Upper lobe of left lung (tissue), 6 donors: ENCODE results near the gene DGAT2L6. TPM values are rescaled to one million over a fixed set of nuclear protein-coding genes. Genes with fewer than 3 reads are reported as not detected.

ENCODE experiments used
- ATAC-seq, 2 donors: fragments of 200-7000 bp; cut with Tn5 transposase; one replicate each; pipeline ENCODE4 v1.9.1; 2022; ENCODE audit warnings: mild to moderate bottlenecking in 2 of 2, moderate library complexity in 2 of 2; ENCODE audit not compliant: low FRiP score in 2 of 2
- DNase-seq, 2 donors: peaks; one replicate each; pipeline ENCODE4 v3.0.0-alpha.2; 2019 to 2020
- H3K27ac ChIP-seq, 4 donors: fragments of 200-600 bp; sonication (generic); one replicate each; pipeline ENCODE4 v1.5.1; 2016 to 2019
- H3K27me3 ChIP-seq, 4 donors: fragments of 200-600 bp; sonication (generic); one replicate each; pipeline ENCODE4 v1.5.1; 2017 to 2019
- H3K36me3 ChIP-seq, 4 donors: fragments of 200-600 bp; sonication (generic); one replicate each; pipeline ENCODE4 v1.5.1; 2016 to 2019
- H3K4me1 ChIP-seq, 4 donors: fragments of 200-600 bp; sonication (generic); one replicate each; pipeline ENCODE4 v1.5.1; 2018 to 2019
- H3K4me3 ChIP-seq, 4 donors: fragments of 200-600 bp; sonication (generic); one replicate each; pipeline ENCODE4 v1.5.1; 2017 to 2019; ENCODE audit warnings: mild to moderate bottlenecking in 2 of 4, moderate library complexity in 1 of 4
- H3K9me3 ChIP-seq, 4 donors: fragments of 200-600 bp; sonication (generic); one replicate each; pipeline ENCODE4 v1.5.1; 2018 to 2019
- EP300 ChIP-seq, 4 donors: sonication (generic); formaldehyde crosslinking; IDR thresholded peaks; one replicate each; pipeline ENCODE4 v1.5.1; 2017; ENCODE audit warnings: antibody characterized with exemption in 4 of 4, control low read depth in 2 of 4
- POLR2A ChIP-seq, 4 donors: fragments of 450-650 bp; IDR thresholded peaks; one replicate each; pipeline ENCODE4 v1.5.1; 2016 to 2017; ENCODE audit warnings: antibody characterized with exemption in 4 of 4, mild to moderate bottlenecking in 2 of 4
- POLR2AphosphoS5 ChIP-seq, 2 donors: sonication (generic); formaldehyde crosslinking; IDR thresholded peaks; one replicate each; pipeline ENCODE4 v1.5.1; 2017; ENCODE audit warnings: antibody characterized with exemption in 2 of 2
- WGBS, 2 donors: methylation state at CpG; one replicate each; pipeline ENCODE4 v1.1.5; 2017 to 2018; 5-methylcytosine and 5-hydroxymethylcytosine counted together
- small RNA-seq, 4 donors: library from RNA; depleted of rRNA; stranded (forward); fragments of <200 nt; gene quantifications; one replicate each; pipeline ENCODE3, GENCODE V24; 2016
- total RNA-seq, 6 donors: library from RNA; depleted of rRNA in 4 of 6; stranded (reverse); fragments of >200 nt in 4 of 6; gene quantifications; one replicate each; pipeline versions ENCODE4 v1.1.0 to v1.2.1, GENCODE V29; 2016 to 2021
- TF ChIP-seq, protein P1 (sequence below), 6 experiments: fragments of 450-650 bp in 4 of 6; fragments of 200-600 bp in 2 of 6; sonication (generic) in 2 of 6; IDR thresholded peaks; one replicate each; pipeline ENCODE4 v1.5.1; 2016 to 2019; ENCODE audit warnings: antibody characterized with exemption in 6 of 6
- donor health status: DM: no; HTN: no; CAD: no; lungs with moderate emphysema.
- donor health status: DM: no; HTN: yes; CAD: no; lungs with severe emphysema.

Gene DGAT2L6
- total RNA-seq, 6 donors from 2014 or later = not detected

DNA sequence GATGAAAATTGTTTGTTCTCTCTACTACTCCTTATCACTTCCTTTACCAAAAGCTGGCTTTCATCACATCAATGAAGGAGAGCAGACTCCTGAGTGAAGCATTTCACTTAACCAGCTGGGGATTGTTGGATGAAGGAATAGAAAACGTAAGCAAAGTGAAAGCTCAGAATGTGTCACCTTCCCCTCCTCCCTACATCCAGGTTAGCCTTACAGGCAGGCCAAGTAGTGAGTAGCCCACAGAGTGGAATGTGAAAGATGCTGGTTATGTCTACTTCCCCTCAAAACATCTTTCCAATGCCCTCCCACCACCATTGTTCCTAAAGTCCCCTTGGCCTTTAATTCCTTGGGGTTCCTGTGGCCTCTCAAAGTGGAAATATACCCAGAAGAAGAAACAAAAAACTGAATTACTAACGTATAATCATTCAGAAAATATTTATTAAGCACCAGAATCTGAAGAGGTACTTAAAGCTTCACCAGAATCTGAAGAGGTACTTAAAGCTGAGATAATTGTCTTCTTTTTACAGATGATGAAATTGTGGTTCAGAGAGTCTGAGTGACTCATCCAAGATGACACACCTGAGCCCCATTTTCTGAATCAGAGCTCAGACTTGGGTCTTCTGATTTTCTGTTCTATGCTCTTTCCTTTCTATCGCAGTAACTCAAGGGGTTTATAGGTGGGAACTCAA is 76.2 kb downstream of the DGAT2L6 start:
- TF ChIP-seq EP300 (IDR thresholded peaks at IDR 0.05) (no peak), POLR2AphosphoS5 (IDR thresholded peaks at IDR 0.05) (no peak), POLR2A (IDR thresholded peaks at IDR 0.05) (no peak)
- TF ChIP-seq, protein P1, sequence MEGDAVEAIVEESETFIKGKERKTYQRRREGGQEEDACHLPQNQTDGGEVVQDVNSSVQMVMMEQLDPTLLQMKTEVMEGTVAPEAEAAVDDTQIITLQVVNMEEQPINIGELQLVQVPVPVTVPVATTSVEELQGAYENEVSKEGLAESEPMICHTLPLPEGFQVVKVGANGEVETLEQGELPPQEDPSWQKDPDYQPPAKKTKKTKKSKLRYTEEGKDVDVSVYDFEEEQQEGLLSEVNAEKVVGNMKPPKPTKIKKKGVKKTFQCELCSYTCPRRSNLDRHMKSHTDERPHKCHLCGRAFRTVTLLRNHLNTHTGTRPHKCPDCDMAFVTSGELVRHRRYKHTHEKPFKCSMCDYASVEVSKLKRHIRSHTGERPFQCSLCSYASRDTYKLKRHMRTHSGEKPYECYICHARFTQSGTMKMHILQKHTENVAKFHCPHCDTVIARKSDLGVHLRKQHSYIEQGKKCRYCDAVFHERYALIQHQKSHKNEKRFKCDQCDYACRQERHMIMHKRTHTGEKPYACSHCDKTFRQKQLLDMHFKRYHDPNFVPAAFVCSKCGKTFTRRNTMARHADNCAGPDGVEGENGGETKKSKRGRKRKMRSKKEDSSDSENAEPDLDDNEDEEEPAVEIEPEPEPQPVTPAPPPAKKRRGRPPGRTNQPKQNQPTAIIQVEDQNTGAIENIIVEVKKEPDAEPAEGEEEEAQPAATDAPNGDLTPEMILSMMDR (IDR thresholded peaks at IDR 0.05) = no peak
- DNase-seq = no peak
- no peak for ATAC-seq
- Histone ChIP-seq H3K4me3 (no peak overlapping the region), H3K4me1 (no peaks in the 10 kb centered on the region), H3K36me3 (no peaks in the 10 kb centered on the region), H3K27ac (no peak overlapping the region), H3K27me3 (no peaks in the 10 kb centered on the region), H3K9me3 (no peaks in the 10 kb centered on the region)
- WGBS, 2 donors = 59 to 83% methylated on average over 3 of the region's 3 CpGs

DNA sequence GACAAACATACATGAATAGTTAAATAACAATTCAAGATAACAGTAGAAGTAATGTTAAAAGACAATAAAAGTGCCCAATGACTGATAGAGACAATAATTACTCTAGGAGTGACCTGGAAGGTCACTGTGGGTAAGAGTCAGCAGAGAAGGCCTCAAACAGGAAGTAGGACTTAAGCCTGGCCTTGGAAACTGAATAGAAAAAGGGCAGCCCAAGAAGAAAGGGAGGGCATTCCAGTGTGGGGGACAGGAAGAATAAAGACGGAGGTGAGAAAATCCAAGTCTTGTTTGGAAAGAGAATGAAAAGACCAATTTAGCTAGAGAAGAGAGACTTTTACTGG is 76.7 kb downstream of the DGAT2L6 start:
- Histone ChIP-seq H3K4me1 (no peaks in the 10 kb centered on the region), H3K27ac (no peak overlapping the region), H3K4me3 (no peak overlapping the region), H3K9me3 (no peaks in the 10 kb centered on the region), H3K27me3 (no peaks in the 10 kb centered on the region), H3K36me3 (no peaks in the 10 kb centered on the region)
- 68 to 88% methylated on average over 1 of the region's 1 CpG for WGBS, 2 donors
- TF ChIP-seq POLR2AphosphoS5 (IDR thresholded peaks at IDR 0.05) (no peak), EP300 (IDR thresholded peaks at IDR 0.05) (no peak), POLR2A (IDR thresholded peaks at IDR 0.05) (no peak)
- TF ChIP-seq, protein P1 (IDR thresholded peaks at IDR 0.05) = no peak
- DNase-seq (no peak), ATAC-seq (no peak)

DNA sequence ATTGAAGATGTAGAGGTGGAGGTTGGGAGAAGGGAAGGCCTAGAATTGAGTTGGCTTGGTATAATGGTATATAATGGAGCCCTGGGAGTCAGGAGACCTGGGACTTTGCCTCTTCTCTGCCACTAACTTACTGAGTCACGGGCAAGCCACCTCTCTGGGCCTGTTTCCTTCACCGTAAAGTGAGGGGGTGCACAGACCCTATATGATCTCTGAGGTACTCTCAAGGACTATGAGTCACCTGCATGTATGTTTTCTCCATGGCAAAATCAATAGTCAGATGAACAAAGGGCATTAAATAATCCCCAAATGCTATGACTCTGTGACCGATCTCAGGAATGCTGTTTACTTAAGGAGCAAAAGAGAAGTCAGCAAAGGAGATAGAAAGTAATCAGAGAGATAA is 77.6 kb downstream of the DGAT2L6 start:
- no peaks in the 10 kb centered on the region for H3K36me3 ChIP-seq
- WGBS, 2 donors = 71 to 90% methylated on average over 3 of the region's 3 CpGs
- H3K27ac ChIP-seq = no peak overlapping the region
- ATAC-seq (no peak), DNase-seq (no peak)
- no peaks in the 10 kb centered on the region for H3K27me3 ChIP-seq
- H3K9me3 ChIP-seq = no peaks in the 10 kb centered on the region
- H3K4me3 ChIP-seq = no peak overlapping the region
- TF ChIP-seq POLR2AphosphoS5 (IDR thresholded peaks at IDR 0.05) (no peak), POLR2A (IDR thresholded peaks at IDR 0.05) (no peak), EP300 (IDR thresholded peaks at IDR 0.05) (no peak)
- TF ChIP-seq, protein P1 (IDR thresholded peaks at IDR 0.05) = no peak
- no peaks in the 10 kb centered on the region for H3K4me1 ChIP-seq

Small RNA genes within 50 kb of the gene (small RNA-seq; reads per million reads assigned to genes)
- gene RNA5SP507 = 0 to 0.29 (median 0.11) reads per million in 4 donors

Other genes starting within 250 kb of the DGAT2L6 start
- gene AWAT2, start 127.5 kb upstream of the DGAT2L6 start, total RNA-seq = under 1 TPM in 1 of 6 donors, not detected in 5; 0.67 TPM
- gene OTUD6A, start 115.0 kb upstream of the DGAT2L6 start, total RNA-seq = not detected
- gene IGBP1, start 44.0 kb upstream of the DGAT2L6 start, total RNA-seq = 10 to 100 TPM; 35.3 to 62.1 (median 46.6) TPM
- gene AWAT1, start 57.2 kb downstream of the DGAT2L6 start, total RNA-seq = not detected
- gene P2RY4, start 82.7 kb downstream of the DGAT2L6 start, total RNA-seq = 1 to 10 TPM in 1 of 6 donors, under 1 TPM in 3, not detected in 2; 0.30 to 1.1 (median 0.64) TPM
- not detected for gene ARR3, start 90.9 kb downstream of the DGAT2L6 start, total RNA-seq
- not detected for gene RAB41, start 104.7 kb downstream of the DGAT2L6 start, total RNA-seq
- gene PDZD11, start 112.4 kb downstream of the DGAT2L6 start, total RNA-seq = 10 to 100 TPM; 12.1 to 28.4 (median 21.4) TPM
- 1 to 10 TPM in 3 of 6 donors, under 1 TPM in 3; under 0.01 to 2.6 (median 0.69) TPM for gene KIF4A, start 112.6 kb downstream of the DGAT2L6 start, total RNA-seq
- not detected for gene GDPD2, start 245.8 kb downstream of the DGAT2L6 start, total RNA-seq